ENCODE data around the gene MFAP3L.

Gene MFAP3L

GRCh38 chr4:170017252-170017651, 8.9 kb downstream of the MFAP3L start:
- Histone ChIP-seq H3K4me1 (ENCODE audit: control insufficient read depth in 1 of 2, insufficient read depth in 2 of 2, low read length in 2 of 2) (no peaks in the 10 kb centered on the region), H3K36me3 (ENCODE audit: control insufficient read depth in 1 of 2, insufficient read depth in 2 of 2, low read length in 2 of 2) (no peaks in the 10 kb centered on the region), H3K27me3 (ENCODE audit: low read depth, low read length) (no peaks in the 10 kb centered on the region), H3K4me3 (ENCODE audit: low read depth in 1 of 2, low read length in 2 of 2) (no peak overlapping the region), H3K9me3 (ENCODE audit: control insufficient read depth in 1 of 2, low read length in 2 of 2) (no peaks in the 10 kb centered on the region), H3K27ac (ENCODE audit: low read length) (no peak overlapping the region)

- H3K27me3 ChIP-seq (ENCODE audit: low read depth, low read length) = no peaks in the 10 kb centered on the region
- no peaks in the 10 kb centered on the region for H3K4me1 ChIP-seq (ENCODE audit: control insufficient read depth in 1 of 2, insufficient read depth in 2 of 2, low read length in 2 of 2)
- H3K9me3 ChIP-seq (ENCODE audit: control insufficient read depth in 1 of 2, low read length in 2 of 2) = no peaks in the 10 kb centered on the region
- H3K27ac ChIP-seq (ENCODE audit: low read length) = no peak overlapping the region
- H3K4me3 ChIP-seq (ENCODE audit: low read depth in 1 of 2, low read length in 2 of 2) = no peak overlapping the region
- H3K36me3 ChIP-seq (ENCODE audit: control insufficient read depth in 1 of 2, insufficient read depth in 2 of 2, low read length in 2 of 2) = no peaks in the 10 kb centered on the region
These were observed 10.9 kb downstream of the MFAP3L start for GRCh38 chr4:170015285-170015684.

- no peak overlapping the region for H3K27ac ChIP-seq (ENCODE audit: low read length)
These were observed 11.7 kb downstream of the MFAP3L start for GRCh38 chr4:170014359-170015011.

GRCh38 chr4:170012629-170012958, 13.6 kb downstream of the MFAP3L start:
- no peaks in the 10 kb centered on the region for H3K4me1 ChIP-seq (ENCODE audit: control insufficient read depth in 1 of 2, insufficient read depth in 2 of 2, low read length in 2 of 2)
- H3K36me3 ChIP-seq (ENCODE audit: control insufficient read depth in 1 of 2, insufficient read depth in 2 of 2, low read length in 2 of 2) = no peaks in the 10 kb centered on the region
- H3K9me3 ChIP-seq (ENCODE audit: control insufficient read depth in 1 of 2, low read length in 2 of 2) = no peaks in the 10 kb centered on the region
- no peak overlapping the region for H3K27ac ChIP-seq (ENCODE audit: low read length)
- no peak overlapping the region for H3K4me3 ChIP-seq (ENCODE audit: low read depth in 1 of 2, low read length in 2 of 2)
- no peaks in the 10 kb centered on the region for H3K27me3 ChIP-seq (ENCODE audit: low read depth, low read length)

More at GRCh38 chr4:170014359-170015011, 11.7 kb downstream of the MFAP3L start:
- no peaks in the 10 kb centered on the region for H3K36me3 ChIP-seq (ENCODE audit: control insufficient read depth in 1 of 2, insufficient read depth in 2 of 2, low read length in 2 of 2)
- no peaks in the 10 kb centered on the region for H3K27me3 ChIP-seq (ENCODE audit: low read depth, low read length)
- no peak overlapping the region for H3K4me3 ChIP-seq (ENCODE audit: low read depth in 1 of 2, low read length in 2 of 2)
- no peaks in the 10 kb centered on the region for H3K4me1 ChIP-seq (ENCODE audit: control insufficient read depth in 1 of 2, insufficient read depth in 2 of 2, low read length in 2 of 2)
- no peaks in the 10 kb centered on the region for H3K9me3 ChIP-seq (ENCODE audit: control insufficient read depth in 1 of 2, low read length in 2 of 2)

- H3K4me1 ChIP-seq (ENCODE audit: control insufficient read depth in 1 of 2, insufficient read depth in 2 of 2, low read length in 2 of 2) = peaks cover 0 to 3% of the 10 kb centered on the region in 2 donors
- no peak overlapping the region for H3K27ac ChIP-seq (ENCODE audit: low read length)
- no peaks in the 10 kb centered on the region for H3K27me3 ChIP-seq (ENCODE audit: low read depth, low read length)
- no peak overlapping the region for H3K4me3 ChIP-seq (ENCODE audit: low read depth in 1 of 2, low read length in 2 of 2)
- H3K36me3 ChIP-seq (ENCODE audit: control insufficient read depth in 1 of 2, insufficient read depth in 2 of 2, low read length in 2 of 2) = no peaks in the 10 kb centered on the region
- no peaks in the 10 kb centered on the region for H3K9me3 ChIP-seq (ENCODE audit: control insufficient read depth in 1 of 2, low read length in 2 of 2)
These were observed 14.1 kb downstream of the MFAP3L start for GRCh38 chr4:170011921-170012628.

- H3K27ac ChIP-seq (ENCODE audit: low read length) = no peak overlapping the region
- no peaks in the 10 kb centered on the region for H3K36me3 ChIP-seq (ENCODE audit: control insufficient read depth in 1 of 2, insufficient read depth in 2 of 2, low read length in 2 of 2)
- H3K27me3 ChIP-seq (ENCODE audit: low read depth, low read length) = no peaks in the 10 kb centered on the region
- H3K4me1 ChIP-seq (ENCODE audit: control insufficient read depth in 1 of 2, insufficient read depth in 2 of 2, low read length in 2 of 2) = peaks cover 0 to 3% of the 10 kb centered on the region in 2 donors
- H3K9me3 ChIP-seq (ENCODE audit: control insufficient read depth in 1 of 2, low read length in 2 of 2) = no peaks in the 10 kb centered on the region
- no peak overlapping the region for H3K4me3 ChIP-seq (ENCODE audit: low read depth in 1 of 2, low read length in 2 of 2)
These were observed 16.9 kb downstream of the MFAP3L start for GRCh38 chr4:170009291-170009690.

GRCh38 chr4:170008801-170009200, 17.4 kb downstream of the MFAP3L start:
- Histone ChIP-seq H3K4me3 (ENCODE audit: low read depth in 1 of 2, low read length in 2 of 2) (no peak overlapping the region), H3K9me3 (ENCODE audit: control insufficient read depth in 1 of 2, low read length in 2 of 2) (no peaks in the 10 kb centered on the region), H3K27me3 (ENCODE audit: low read depth, low read length) (no peaks in the 10 kb centered on the region), H3K4me1 (ENCODE audit: control insufficient read depth in 1 of 2, insufficient read depth in 2 of 2, low read length in 2 of 2) (peaks cover 0 to 3% of the 10 kb centered on the region in 2 donors), H3K36me3 (ENCODE audit: control insufficient read depth in 1 of 2, insufficient read depth in 2 of 2, low read length in 2 of 2) (no peaks in the 10 kb centered on the region), H3K27ac (ENCODE audit: low read length) (no peak overlapping the region)

- Histone ChIP-seq H3K27me3 (ENCODE audit: low read depth, low read length) (no peaks in the 10 kb centered on the region), H3K27ac (ENCODE audit: low read length) (no peak overlapping the region), H3K36me3 (ENCODE audit: control insufficient read depth in 1 of 2, insufficient read depth in 2 of 2, low read length in 2 of 2) (no peaks in the 10 kb centered on the region), H3K4me1 (ENCODE audit: control insufficient read depth in 1 of 2, insufficient read depth in 2 of 2, low read length in 2 of 2) (peaks cover 0 to 3% of the 10 kb centered on the region in 2 donors), H3K9me3 (ENCODE audit: control insufficient read depth in 1 of 2, low read length in 2 of 2) (no peaks in the 10 kb centered on the region), H3K4me3 (ENCODE audit: low read depth in 1 of 2, low read length in 2 of 2) (no peak overlapping the region)
These were observed 17.8 kb downstream of the MFAP3L start for GRCh38 chr4:170008371-170008770.

- H3K27me3 ChIP-seq (ENCODE audit: low read depth, low read length) = no peaks in the 10 kb centered on the region
- no peak overlapping the region for H3K4me3 ChIP-seq (ENCODE audit: low read depth in 1 of 2, low read length in 2 of 2)
- H3K27ac ChIP-seq (ENCODE audit: low read length) = no peak overlapping the region
- peaks cover 0 to 3% of the 10 kb centered on the region in 2 donors for H3K4me1 ChIP-seq (ENCODE audit: control insufficient read depth in 1 of 2, insufficient read depth in 2 of 2, low read length in 2 of 2)
- no peaks in the 10 kb centered on the region for H3K36me3 ChIP-seq (ENCODE audit: control insufficient read depth in 1 of 2, insufficient read depth in 2 of 2, low read length in 2 of 2)
- H3K9me3 ChIP-seq (ENCODE audit: control insufficient read depth in 1 of 2, low read length in 2 of 2) = no peaks in the 10 kb centered on the region
These were observed 19.1 kb downstream of the MFAP3L start for GRCh38 chr4:170007113-170007512.

- H3K4me3 ChIP-seq (ENCODE audit: low read depth in 1 of 2, low read length in 2 of 2) = no peak overlapping the region
- H3K36me3 ChIP-seq (ENCODE audit: control insufficient read depth in 1 of 2, insufficient read depth in 2 of 2, low read length in 2 of 2) = no peaks in the 10 kb centered on the region
- H3K9me3 ChIP-seq (ENCODE audit: control insufficient read depth in 1 of 2, low read length in 2 of 2) = no peaks in the 10 kb centered on the region
- H3K27me3 ChIP-seq (ENCODE audit: low read depth, low read length) = no peaks in the 10 kb centered on the region
- H3K4me1 ChIP-seq (ENCODE audit: control insufficient read depth in 1 of 2, insufficient read depth in 2 of 2, low read length in 2 of 2) = peaks cover 0 to 3% of the 10 kb centered on the region in 2 donors
- H3K27ac ChIP-seq (ENCODE audit: low read length) = no peak overlapping the region
These were observed 20.7 kb downstream of the MFAP3L start for GRCh38 chr4:170005472-170005871.

- Histone ChIP-seq H3K4me3 (ENCODE audit: low read depth in 1 of 2, low read length in 2 of 2) (no peak overlapping the region), H3K27ac (ENCODE audit: low read length) (no peak overlapping the region), H3K36me3 (ENCODE audit: control insufficient read depth in 1 of 2, insufficient read depth in 2 of 2, low read length in 2 of 2) (no peaks in the 10 kb centered on the region), H3K4me1 (ENCODE audit: control insufficient read depth in 1 of 2, insufficient read depth in 2 of 2, low read length in 2 of 2) (peaks cover 0 to 3% of the 10 kb centered on the region in 2 donors), H3K9me3 (ENCODE audit: control insufficient read depth in 1 of 2, low read length in 2 of 2) (no peaks in the 10 kb centered on the region), H3K27me3 (ENCODE audit: low read depth, low read length) (no peaks in the 10 kb centered on the region)
These were observed 21.4 kb downstream of the MFAP3L start for GRCh38 chr4:170004651-170005295.
